HG03378 (cell line): ENCODE measurements around the gene ZBTB32.

Source experiments
- ATAC-seq: cut with Tn5 transposase; IDR thresholded peaks from one replicate; pipeline ENCODE4 v1.9.1; 2021; ENCODE audit warnings: mild to moderate bottlenecking, moderate library complexity; ENCODE audit not compliant: unreplicated experiment

Gene ZBTB32

DNA sequence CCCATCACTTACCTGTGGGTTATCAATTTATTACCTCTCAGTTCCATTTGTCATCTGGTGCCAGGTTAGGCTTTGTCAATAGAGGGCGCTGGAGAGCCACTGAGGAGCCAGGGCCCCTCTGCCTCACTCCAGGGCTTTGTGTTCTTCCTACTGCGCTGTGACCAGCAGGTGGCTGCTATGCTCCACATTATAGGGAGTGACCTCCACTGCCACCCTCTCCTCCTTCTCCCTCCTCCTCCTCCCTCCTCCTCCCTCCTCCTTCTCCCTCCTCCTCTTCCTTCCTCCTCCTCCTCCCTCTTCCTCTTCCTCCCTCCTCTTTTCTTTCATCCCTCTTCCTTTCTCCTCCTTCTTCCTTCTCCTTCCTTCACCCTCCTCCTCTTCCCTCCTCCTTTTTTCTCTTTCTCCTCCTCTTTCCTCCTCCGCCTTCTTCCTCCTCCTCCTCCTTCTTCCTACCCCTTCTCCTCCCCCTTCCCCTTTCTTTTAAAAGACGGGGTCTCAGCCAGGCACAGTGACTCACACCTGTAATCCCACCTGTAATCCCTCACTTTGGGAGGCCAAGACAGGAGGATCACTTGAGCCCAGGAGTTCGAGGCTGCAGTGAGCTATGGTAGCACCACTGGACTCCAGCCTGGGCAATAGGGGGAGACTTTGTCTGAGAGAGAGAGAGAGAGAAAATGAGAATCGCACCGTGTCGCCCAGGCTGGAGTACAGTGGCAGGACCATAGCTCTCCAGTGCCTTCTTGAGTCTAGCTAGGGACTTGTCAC, 10.3 kb upstream of the ZBTB32 start:
- peak; percentile 80 for ATAC-seq

DNA sequence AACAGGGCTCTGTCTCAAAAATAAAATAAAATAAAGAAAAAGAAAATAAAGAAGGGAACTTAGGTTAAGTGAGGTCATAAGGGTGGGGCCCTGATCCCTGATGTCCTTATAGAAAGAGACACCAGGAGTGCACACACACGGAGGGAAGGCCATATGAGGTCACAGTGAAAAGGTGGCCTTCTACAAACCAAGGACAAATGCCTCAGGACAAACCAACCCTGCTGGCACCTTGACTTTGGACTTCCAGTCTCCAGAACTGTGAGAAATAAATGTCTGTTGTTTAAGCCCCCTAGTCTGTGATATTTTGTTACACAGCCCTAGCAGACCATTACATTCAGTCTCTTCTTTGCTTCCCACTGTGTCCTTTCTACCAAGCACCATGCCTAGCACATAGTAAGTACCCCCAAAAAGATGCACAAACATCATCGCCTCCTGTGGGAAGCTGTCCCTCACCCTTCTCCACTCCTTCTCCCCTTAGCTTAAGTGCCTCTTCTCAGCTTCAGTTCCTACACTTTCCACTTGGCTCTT, 8.4 kb upstream of the ZBTB32 start:
- ATAC-seq: no peak

DNA sequence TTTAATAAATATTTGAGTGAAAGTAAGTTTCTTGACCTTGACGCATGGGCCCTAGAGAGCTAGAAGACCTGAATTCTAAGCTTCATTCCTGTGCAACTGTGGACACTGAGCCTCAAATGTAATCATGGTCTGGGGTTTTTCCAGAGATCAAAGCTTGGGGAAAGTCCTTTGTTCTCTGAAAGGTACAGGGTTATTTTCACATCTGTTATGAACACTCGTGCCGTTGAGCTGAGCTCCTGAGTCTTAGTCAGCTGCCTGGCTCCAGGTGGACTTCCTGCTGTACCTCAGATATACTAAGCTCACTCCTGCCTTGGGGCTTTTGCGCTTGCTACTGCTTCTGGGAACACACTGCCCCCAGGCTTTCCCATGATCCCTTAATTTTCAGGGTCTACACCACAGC, 7.5 kb upstream of the ZBTB32 start:
- ATAC-seq: no peak

DNA sequence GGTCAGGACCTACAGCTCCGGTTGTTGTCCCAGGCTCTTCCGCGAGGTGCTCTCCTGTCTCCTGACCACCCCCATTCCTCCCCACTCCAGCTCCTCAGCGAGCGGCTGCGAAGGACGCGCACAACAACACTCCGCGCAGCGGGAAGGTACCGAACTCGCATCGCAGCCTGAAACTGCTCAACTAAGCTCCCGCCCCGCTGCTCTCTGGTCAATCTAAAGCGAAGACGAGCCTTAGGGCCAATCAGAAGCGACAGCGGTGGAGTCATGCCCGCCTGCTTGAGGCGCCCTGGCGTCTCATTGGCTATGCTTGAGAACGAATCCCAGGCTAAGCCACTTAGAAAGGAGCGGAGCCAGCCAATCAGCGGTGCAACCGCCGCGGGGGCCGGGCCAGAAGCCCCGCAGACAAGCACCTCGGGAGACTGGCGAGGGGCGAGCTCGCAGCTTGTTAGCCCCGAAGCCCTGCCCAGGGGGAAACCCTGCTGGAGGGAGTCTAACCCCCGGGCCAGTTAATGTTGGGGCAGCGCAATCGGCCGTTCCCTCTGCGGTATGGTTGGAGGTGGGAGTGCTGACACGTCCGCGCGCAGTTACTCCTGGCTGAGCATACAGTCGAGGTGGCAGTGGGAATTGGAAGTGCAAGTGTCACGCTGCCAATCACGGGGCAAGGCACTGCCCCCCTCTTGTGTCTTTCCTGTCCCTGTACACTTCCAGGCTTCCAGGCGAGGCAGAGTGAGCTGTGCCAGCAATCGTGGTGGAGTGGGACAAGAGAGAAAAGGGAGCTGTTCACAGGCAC, 1.9 kb upstream of the ZBTB32 start:
- ATAC-seq: peak; percentile 92

DNA sequence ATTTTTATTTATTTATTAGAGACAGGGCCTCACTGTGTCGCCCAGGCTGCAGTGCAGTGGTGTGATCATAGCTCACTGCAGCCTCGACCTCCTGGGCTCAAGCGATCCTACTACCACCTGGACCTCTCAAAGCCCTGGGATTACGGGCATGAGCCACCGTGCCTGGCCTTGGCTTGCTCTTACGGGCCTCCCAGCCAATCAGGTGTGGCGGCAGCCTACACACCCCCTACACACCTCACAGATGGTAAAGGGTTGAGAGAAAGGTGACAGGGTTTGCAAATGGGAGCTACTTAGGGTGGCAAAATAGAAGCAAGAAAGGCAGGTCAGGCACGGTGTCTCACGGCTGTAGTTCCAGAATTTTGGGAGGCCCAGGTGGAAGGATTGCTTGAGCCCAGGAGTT, 1.0 kb upstream of the ZBTB32 start:
- no peak for ATAC-seq

DNA sequence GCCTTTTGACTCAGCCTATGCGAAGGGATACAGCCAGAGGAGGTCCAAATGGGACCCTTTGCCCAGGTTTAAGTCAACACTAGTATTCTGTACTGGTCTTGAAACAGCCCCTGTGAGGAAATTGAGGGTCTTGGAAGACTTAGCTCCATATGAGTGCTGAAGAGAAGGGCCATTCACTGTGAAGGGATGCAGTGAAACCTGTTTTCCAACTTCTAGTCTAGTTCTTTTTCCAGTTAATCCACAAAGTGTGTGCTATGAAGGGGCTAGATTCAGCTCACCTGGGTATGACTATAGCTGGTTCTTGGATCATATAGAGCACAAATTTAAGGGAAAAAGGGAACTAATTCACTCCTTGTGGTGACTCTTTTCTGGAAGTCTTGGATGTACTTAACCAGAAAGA, 4.0 kb downstream of the ZBTB32 start:
- ATAC-seq: no peak

DNA sequence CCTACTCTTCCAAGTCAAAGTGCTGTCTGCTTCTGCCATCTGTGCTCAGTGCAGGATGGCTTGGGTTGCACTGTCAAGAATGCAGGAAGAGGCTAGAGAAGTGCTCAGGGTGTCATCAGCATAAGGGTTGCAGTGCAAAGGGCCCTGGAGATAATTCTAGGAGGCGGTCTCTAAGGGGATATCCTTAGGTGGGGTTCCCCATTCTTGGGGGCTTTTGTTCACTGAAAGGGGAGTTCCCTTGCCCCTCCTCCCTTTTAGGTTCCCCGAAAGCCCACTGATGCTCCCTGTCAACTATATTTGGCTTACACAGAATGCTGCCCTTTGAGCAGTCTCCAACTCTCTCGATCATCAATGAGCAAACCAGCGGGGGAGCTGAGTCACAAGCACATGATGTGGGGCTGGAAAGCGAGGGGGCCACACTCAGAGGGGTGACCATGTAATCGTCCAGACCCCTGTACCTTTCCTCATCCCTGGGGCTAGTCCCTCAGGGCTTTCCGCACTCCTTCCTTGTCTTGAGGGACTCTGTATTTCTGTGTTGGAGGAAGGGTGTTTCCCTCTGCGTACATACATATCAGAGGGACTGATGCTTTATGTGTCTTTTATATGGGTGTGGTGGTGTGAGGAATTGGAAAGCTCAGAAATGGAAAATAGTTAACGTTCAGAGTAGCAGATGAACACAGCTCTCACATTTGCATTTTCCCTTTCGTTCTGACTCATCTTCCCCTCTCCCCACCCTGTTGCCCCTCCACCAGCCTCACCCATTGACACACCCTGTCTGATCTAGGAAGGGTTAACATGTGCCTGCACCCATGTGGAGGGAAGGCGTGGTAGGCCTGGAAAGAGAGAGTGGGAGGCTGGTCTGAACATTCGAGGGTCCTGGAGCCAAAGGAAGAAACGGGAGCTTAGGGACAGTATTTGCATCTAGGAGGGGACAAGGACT, 6.7 kb downstream of the ZBTB32 start:
- peak; percentile 31 for ATAC-seq

DNA sequence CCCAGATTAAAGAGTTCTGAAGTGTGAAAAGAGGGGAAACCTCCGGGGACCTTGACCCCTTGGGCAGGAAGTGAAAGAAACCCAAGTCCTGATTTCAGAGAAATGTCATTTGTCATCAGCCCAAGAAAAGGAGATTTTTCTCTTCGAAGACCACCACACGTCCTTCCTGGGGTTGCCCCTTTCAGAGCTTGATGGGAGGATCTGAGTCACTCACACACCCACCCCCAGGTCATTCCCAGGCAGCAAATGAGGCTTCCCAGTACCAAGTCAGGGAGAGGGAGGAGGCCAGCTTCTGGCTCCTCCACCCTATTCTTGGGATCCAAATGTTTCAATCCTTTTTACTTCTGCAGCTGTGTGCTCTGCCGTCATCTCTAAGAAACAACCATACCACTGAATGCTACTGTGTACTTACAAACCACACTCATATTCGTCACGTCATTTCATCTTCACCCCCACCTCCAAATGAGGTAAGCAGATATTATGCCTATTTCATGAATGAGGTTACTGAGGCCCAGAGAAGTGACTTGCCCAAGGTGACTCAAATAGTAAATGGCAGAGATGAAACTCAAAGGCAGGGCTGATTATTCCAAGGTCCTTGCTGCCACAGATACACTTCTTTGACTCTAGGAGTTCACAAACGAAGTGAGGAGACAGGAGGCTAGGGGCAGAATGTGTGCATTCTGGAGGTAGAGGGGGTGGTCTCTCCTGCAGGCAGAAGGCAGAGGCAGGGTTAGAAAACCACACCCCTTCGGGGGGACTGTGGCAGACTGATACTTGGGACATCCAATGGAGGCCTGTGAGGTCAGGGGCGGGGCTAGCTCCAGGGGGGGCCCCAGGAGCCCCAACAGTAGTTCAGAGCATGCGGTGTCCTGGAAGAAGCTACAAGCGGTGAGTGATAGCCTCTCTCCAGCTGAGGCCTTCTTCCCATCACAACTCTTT, 8.5 kb downstream of the ZBTB32 start:
- ATAC-seq: peak; percentile 18

DNA sequence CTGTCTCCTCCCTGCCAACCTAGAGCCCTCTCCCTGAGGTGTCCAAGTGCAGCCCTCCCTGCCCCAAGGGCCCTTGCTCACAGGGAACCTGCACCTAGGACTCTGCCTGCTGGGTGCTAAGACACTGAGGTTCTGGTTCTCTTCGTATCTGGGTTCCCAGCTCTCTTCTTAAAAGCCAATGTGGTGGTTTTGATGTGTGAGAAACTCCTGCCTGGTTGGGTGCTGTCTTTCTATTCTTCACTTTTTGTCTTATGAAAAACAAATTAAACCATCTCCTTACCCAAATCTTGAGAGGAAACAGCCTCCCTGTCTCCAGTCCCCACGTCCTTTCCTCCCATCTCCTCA, 9.1 kb downstream of the ZBTB32 start:
- no peak for ATAC-seq

DNA sequence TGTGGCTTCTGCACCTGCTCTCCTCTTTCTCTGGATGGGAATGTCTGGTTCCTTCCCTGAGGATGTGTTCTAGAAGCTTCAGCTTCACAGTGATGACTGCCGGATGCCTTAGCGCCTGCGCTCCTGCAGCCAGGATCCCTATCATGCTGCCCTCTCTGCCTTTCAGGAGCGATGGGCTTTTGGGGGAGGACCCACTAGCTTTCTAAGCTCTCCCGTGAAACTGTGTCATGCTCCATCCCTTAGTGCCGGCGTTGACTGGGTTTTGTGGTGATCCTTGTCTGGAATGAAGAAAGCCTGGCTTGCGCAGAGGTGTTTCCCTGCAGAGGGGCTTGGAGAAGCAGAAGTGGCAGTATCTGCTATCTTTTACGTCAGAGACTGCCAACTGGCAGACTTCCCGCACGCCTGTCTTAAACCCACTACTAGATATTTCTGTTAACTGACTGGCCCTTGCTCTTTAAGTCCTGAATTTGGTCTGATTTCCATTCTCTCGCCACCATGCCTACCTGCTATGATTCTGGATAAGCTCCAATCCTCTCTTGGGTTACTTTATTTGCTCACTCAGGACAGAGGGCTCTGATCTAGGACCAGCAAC, 9.6 kb downstream of the ZBTB32 start:
- no peak for ATAC-seq

DNA sequence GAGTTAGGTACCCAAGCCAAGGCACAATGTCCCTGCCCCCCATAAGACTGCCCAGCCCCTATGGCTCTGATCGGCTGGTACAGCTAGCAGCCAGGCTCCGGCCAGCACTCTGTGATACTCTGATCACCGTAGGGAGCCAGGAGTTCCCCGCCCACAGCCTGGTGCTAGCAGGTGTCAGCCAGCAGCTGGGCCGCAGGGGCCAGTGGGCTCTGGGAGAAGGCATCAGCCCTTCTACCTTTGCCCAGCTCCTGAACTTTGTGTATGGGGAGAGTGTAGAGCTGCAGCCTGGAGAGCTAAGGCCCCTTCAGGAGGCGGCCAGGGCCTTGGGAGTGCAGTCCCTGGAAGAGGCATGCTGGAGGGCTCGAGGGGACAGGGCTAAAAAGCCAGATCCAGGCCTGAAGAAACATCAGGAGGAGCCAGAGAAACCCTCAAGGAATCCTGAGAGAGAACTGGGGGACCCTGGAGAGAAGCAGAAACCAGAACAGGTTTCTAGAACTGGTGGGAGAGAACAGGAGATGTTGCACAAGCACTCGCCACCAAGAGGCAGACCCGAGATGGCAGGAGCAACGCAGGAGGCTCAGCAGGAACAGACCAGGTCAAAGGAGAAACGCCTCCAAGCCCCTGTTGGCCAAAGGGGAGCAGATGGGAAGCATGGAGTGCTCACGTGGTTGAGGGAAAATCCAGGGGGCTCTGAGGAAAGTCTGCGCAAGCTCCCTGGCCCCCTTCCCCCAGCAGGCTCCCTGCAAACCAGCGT, 10.4 kb downstream of the ZBTB32 start:
- no peak for ATAC-seq

DNA sequence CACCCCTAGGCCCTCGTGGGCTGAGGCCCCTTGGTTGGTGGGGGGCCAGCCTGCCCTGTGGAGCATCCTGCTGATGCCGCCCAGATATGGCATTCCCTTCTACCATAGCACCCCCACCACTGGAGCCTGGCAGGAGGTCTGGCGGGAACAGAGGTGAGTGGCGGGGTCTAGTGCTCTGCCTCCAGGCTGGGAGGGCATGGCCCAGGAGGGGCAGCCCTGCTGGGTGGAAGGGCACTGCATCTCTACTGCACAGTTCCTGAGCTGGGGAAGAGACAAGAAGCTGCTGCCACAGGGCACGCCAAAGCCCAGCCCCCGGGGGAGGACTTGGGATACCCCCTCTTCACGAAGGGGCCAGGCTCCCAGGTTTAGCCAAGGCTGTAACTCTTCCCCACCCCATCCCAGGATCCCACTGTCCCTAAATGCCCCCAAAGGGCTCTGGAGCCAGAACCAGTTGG, 11.0 kb downstream of the ZBTB32 start:
- ATAC-seq: no peak

DNA sequence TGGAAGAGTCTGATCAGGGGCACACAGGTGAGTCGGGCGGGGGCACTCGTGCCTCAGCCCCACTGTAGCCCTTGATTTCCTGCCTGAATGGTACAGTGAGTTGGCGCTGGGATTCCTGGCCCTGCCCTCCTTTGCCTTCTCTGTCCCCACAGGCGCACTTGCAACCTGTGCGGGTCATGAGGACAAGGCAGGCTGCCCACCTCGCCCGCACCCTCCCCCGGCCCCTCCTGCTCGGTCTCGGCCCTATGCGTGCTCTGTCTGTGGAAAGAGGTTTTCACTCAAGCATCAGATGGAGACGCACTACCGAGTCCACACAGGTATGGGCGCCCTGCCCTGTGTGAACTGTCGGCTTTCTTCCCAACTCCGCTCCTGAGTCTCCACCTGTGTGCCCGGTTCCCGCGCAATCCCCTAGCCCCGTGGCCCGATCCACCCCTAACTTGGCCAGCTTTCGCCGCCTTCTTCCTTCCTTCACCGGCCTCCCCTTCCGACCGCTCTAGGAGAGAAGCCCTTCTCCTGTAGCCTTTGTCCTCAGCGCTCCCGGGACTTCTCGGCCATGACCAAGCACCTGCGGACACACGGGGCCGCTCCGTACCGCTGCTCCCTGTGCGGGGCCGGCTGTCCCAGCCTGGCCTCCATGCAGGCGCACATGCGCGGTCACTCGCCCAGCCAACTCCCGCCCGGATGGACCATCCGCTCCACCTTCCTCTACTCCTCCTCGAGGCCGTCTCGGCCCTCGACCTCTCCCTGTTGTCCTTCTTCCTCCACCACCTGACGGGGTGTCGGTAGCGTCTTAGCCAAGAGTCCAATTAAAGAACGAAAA, 11.8 kb downstream of the ZBTB32 start:
- ATAC-seq: no peak

DNA sequence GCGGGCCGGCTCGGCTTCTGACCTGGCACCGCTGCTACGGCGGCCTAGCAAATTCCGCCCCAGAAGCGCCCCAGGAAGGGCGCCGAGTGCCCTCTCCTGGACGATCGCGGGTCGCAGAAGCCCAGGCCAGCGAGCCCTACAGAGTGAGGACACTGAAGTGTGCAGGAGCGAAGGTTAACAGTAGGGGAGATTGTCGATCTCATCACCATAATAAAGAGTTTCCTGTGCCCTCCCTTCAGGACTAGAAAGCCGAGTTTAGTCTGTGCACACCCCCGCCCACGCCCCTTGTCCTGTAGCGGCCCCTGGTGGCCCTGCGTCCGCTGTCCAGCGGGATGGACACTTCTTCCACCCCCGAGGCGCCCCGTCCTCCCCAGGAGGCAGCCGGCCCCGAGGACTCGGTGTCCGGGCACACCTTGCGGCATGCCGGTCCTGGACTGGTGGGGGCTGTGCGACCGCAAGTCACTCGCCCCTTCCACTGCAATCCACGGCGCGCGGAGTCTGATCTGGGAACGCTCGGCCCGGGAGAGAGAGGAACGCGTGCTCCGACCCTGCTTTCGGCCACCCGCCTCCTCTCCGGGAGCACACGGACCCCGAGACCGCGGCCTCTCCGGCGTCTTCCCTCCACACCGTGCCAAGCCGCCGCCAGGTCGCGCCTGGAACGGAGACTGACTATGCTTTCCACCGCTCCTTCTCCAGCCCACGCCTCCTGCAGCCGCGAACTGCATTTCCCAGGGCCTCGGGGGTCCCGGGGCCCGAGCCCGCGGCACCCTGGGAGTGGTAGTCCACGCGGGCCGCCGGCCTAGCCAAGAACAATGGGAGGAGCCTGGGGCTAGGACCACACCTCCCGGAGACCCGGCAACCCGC, 12.7 kb downstream of the ZBTB32 start:
- peak; percentile 51 for ATAC-seq

DNA sequence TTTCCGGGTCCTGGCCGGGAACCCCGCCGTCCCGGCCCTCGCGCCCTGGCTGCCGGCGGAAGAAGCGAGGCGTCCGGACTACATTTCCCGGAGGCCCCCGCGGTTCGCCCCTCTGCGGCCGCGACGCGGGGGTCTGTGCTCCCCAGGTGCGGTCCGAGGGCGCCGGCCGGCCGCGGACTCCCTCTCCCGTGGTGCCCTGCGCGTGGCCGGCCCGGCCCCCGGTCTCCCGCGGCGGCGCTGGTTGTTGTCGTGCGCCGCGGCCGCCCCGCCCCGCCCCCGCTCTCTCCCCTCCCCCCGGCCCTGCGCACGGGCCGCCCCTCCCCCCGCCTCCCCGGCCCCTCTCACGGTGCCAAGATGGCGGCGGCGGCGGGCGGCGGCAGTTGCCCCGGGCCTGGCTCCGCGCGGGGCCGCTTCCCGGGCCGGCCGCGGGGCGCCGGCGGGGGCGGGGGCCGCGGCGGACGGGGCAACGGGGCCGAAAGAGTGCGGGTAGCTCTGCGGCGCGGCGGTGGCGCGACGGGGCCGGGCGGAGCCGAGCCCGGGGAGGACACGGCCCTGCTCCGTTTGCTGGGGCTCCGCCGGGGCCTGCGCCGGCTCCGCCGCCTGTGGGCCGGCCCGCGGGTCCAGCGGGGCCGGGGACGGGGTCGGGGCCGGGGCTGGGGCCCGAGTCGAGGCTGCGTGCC, 13.4 kb downstream of the ZBTB32 start, which contains the start of gene KMT2B:
Gene KMT2B (plus strand): TSS at position 339 of the 680 bp plus-strand sequence. CDS start 16 bp downstream, at position 355.
- no peak for ATAC-seq

DNA sequence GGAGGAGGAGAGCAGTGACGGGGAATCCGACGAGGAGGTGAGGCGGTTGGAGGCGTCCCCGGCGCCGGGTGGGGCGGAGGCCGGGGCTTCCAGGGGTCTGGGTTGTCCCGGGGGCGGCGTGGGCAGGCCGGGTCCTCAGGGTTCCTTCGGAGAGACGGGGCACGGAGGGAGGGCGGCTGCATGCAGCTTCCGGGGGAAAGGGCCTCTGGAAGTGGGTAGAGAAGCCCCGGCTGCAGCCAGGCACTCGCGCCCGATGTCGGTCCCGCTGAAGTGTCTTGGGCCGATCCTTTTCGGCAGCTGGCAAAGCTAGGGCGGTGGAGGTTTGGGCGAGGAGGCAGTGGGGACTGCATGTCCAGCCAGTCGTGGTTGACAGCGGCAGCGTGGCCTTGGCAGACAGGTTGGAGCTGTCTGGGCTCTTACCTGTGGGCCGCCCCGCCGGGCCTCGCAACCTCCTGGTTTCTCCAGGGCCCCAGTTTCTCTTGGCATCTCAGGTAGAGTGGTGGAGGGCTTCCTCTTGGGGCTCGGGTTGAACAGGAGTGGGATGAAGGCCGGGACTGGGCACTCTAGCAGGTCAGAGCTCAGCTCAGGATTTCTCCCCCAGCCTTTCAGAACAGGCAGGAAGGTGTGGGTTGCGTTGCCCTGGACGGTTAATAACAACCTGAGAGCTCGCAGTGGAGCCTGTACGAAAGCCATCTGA, 14.1 kb downstream of the ZBTB32 start:
- ATAC-seq: no peak
